Keratinocyte (primary cell): ENCODE results near the gene RASAL2.

Source experiments
- CTCF ChIP-seq, 3 experiments: IDR thresholded peaks in 1 of 3; conservative IDR thresholded peaks in 1 of 3; optimal IDR thresholded peaks in 1 of 3; 2 replicates in 2 of 3; 3 replicates in 1 of 3; pipeline versions ENCODE3 to v1.5.1; 2011; ENCODE audit warnings: low read length in 3 of 3, mild to moderate bottlenecking in 3 of 3, moderate library complexity in 2 of 3, control low read depth in 1 of 3, inconsistent platforms in 1 of 3; ENCODE audit not compliant: insufficient read depth in 2 of 3; ENCODE audit errors: extremely low read depth in 1 of 3
- EZH2 ChIP-seq: IDR thresholded peaks from one replicate; pipeline ENCODE4 v1.6.1; 2012; ENCODE audit warnings: inconsistent platforms, mild to moderate bottlenecking, low read length, moderate library complexity

- TF ChIP-seq EZH2: no peak
- TF ChIP-seq CTCF (optimal IDR thresholded peaks at IDR 0.05 in 1 of 3, IDR thresholded peaks at IDR 0.05 in 1 of 3, conservative IDR thresholded peaks at IDR 0.05 in 1 of 3; ENCODE audit: extremely low read depth in 1 of 3, insufficient read depth in 2 of 3, low read length in 3 of 3): peak in 1 of 3 experiments; percentile 7
Measured at GRCh38 chr1:178092878-178093493, 918 bp upstream of the RASAL2 start.
